Mammary microvascular endothelial cell (primary cell): ENCODE results near the gene KCTD3. TPM values are rescaled to one million over a fixed set of nuclear protein-coding genes. Genes with fewer than 3 reads are reported as not detected.

ENCODE experiments used
- total RNA-seq: library from RNA; depleted of rRNA; stranded (reverse); fragments of >200 nt; gene quantifications from 2 replicates; pipeline ENCODE4 v1.2.3, GENCODE V29; 2015

KCTD3 gene
- total RNA-seq: 20.1 and 24.4 TPM in 2 replicates

GRCh38 chr1:215566556-215567490 is at the start of gene KCTD3:
Gene KCTD3 (plus strand): TSS chr1:215567304. CDS start chr1:215567686, 382 bp downstream.

